ENCODE results near the gene SDHAF4.
"Not testable (repeated sequence)": the region's sequence is repeated elsewhere in the genome, so short reads cannot be mapped to it uniquely, and the experiment has no call there.

SDHAF4 gene

DNA sequence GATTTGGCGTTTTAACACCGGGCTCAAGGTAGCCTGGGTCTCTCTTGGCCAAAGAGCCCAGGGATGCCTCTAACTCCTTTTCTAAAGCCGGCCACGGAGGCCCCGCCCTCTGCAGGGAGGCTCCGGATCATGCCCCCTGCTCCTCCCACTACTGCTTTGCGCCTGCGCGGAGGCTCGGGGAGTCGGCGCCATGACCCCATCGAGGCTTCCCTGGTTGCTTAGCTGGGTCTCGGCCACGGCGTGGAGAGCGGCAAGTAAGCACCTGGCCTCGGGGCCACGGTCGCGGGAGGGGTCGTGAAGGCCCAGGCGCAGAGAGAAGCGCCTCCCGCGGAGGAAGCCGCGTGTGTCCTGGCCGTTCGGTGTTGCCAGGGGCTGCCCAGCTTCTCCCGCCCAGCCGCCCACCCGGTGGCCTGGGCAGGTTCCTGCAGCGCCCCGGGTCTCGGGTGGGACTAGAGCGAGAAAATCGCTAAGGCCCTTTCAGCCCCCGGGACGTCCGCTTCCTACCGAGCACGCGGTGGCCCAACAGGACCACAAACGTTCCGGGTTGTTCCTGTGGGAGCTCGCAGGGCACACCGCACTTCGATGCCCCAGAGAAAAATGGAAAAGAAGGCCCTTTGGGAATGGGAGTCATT, at the start of gene SDHAF4:
SDHAF4 (plus strand) TSS at position 180 of the 632 bp plus-strand sequence; CDS start at position 191, 11 bp downstream.
- DNase-seq: peak; percentile 86 to 95

DNA sequence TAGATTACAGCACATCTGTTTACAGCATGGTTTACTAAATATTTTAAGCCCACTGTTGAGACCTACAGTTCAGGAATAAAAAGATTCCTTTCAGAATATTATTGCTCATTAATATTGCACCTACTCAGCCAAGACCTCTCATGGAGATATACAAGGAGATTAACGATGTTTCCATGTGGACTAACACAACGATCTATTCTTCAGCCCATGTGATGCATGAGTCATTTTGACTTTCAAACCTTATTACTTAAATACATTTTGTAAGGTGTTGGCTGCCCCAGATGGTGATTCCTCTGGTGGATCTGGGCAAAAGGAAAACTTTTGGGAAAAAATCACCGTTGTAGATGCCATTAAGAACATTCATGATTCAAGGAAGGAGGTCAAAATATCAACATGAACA, 48.0 kb upstream of the SDHAF4 start:
- DNase-seq: no peak

DNA sequence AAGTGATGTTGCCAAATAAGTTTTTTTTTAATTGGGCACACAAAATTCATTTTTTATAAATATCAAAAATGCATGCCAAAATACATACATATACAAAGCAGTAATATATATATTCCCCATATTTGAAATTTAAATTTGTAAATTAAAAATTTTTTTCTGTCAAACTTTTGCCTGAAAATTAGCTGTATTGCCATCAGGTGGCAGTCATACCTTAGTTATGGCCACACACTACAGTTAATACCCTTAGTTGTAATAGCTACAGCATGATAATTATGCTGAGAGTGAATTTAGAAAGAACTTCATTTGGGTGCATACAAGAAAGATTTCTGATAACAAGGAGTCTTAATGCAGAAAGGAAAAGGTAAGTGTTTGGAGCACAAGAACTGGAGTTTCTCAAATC, 46.2 kb upstream of the SDHAF4 start:
- DNase-seq: peak in 1 of 2 experiments; percentile 31

DNA sequence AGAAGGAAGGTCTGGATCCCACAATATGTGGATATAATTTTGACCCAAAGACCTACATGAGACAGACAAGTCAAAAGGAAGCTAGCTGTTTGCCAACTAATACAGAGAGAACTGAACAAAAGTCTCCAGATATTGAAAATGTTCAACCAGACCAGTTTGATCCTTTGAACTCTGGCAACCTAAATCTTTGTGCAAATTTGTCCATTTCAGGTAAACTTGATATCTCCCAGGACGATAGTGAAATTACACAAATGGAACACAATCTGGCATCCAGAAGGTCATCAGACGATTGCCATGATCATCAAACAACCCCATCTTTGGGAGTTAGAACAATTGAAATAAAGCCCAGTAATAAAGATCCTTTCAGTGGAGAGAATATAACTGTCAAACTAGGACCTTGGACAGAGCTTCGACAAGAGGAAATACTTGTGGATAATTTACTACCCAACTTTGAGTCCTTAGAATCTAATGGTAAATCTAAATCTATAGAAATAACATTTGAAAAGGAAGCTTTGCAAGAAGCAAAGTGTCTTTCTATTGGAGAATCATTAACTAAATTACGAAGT, 41.9 kb upstream of the SDHAF4 start:
- DNase-seq: no peak

DNA sequence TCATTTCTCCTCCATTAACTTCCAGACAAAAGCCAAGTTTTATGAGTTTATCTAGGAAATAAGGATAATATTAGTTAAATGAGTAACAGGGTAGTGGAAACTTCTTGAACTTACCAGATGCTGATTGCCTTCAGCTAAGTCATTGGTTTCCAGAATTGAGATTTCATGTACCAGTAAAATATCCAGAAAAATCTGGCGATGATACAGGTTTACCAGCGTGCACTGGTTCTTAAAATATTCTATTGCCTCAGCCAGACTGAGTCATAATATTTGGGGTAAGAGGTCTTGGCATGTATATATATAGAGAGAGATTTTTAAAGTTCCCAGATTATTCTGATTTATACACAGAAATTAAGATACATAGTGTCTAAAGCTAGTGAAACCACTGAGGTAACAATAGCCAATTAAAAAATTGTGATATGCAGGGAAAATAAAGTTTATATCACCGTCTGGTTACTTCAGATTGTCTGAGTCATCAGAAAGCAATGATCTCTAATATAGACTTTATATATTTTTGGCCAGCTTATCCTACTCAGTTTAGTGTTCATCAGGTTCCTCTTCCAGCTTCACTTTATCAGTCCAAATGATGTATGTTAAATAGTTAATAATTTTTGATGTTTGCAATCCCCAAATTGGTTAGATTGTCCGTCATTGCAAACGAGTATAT, 39.5 kb upstream of the SDHAF4 start:
- DNase-seq: no peak

DNA sequence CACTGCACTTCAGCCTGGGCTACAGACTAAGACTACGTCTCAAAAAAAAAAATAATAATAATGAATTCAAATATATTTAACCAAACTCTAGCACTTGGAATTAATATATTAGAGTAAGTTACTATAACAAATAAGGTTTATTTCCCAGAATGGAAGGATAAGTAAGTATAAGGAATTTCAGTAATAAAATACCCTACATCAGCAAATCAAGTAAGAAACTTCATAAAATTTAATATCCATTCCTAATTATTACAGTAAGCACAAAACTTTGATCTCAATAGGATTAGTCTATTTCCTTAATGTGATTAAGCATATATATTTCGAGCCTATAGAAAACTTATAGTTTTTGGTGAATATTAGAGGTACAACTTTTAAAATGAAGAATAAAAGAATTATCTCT, 36.7 kb upstream of the SDHAF4 start:
- no peak for DNase-seq

DNA sequence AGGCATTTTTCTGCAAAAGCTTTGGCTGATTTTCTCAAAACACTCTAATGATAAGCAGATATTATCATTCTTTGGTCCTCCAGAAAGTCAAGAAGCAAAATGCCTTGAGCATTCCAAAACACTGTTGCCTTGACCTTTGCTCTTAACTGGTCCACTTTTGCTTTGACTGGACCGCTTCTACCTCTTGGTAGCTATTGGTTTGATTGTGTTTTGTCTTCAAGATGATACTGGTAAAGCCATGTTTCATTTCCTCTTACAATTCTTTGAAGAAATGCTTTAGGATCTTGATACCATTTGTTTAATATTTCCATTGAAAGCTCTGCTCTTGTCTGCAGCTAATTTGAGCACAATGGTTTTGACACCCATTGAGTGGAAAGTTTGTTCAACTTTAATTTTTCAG, 35.6 kb upstream of the SDHAF4 start:
- no peak for DNase-seq

DNA sequence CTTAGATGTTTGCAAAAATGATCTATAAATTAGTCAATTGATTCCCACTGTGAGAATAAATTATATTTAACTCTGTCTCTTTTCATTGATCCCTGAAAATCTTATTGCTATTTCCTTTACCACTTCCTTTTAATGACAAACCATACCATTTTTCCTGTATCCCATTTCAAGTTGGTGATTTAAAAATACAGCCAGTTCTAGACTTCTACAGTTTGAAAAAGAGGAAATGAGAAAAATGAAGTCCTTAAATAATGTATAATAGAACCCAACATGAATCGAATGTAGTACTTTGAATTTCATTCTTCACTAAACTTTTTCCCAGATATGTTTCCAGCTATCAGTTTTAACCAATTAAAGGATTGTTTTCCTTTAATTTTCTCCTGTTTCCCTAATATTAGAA, 29.5 kb upstream of the SDHAF4 start:
- no peak for DNase-seq

DNA sequence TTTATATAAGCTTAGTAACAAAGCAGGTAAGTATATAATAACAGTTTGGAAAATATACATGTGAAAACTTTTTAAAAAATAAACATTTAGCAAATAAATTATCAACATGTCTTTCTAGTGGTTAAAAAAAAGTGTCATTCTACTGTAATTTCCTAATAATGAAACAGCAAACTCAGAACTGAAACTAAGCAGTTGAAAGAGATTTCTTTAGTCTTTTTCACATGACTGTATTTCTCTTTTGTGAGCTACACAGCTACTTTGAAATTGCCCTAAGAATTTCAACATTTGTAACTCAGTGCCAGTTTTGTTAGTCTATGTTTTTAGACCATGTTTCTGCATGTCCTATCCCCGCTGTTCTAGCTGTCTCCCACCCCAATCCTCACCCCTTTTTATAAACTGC, 28.4 kb upstream of the SDHAF4 start:
- DNase-seq: no peak

DNA sequence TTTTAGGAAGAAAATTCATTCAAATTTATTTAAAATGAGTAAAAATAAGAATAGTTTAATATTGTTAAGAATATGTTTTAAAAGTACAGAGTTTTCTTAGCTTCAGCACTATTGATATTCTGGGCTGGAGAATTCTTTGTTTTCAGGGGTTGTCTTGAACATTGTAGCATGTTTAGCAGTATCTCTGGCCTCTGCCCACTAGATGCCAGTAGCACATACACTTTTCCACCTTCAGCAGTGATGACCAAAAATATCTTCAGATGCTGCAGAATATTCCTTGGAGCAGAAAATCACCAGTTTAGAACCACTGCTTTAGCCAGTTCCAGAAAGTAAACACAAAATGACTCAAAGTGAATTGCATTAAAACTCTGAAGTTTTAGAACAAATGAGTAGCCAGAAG, 19.4 kb upstream of the SDHAF4 start:
- peak in 1 of 2 experiments; percentile 48 for DNase-seq

DNA sequence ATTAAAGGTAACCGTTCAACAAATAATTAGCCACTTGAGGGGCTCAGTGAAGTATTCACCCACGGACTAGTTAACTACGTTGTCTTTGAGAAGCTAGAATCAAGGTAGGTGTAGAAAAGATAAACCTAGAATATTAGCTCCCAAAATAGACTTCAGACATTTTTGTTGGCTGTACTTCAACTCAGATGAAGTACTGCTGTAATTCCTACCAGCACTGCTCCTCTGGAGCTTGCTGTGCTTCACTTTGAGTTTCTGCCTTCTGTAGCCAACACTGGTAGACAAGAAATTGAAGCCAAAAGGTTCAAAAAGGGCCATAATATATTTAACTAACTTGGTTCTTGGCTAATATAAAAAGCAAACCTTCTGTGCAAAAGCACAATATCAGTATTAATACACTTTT, 18.8 kb upstream of the SDHAF4 start:
- no peak for DNase-seq

DNA sequence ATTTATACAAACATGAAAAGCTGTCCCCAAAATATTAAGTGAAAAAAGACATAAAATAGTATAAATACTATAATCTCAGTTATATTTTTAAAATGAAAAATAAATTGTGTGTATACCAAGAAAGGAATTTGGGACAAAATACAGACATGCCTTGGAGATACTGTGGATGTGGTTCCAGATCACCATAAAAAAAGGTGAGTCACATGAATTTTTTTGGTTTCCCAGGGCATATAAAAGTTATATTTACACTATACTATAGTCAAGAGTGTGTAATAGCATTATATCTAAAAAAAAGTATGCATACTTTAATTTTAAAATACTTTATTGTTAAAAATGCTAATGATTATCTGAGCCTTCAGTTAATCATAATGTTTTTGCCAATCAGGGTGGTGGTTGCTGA, 17.4 kb upstream of the SDHAF4 start:
- no peak for DNase-seq

DNA sequence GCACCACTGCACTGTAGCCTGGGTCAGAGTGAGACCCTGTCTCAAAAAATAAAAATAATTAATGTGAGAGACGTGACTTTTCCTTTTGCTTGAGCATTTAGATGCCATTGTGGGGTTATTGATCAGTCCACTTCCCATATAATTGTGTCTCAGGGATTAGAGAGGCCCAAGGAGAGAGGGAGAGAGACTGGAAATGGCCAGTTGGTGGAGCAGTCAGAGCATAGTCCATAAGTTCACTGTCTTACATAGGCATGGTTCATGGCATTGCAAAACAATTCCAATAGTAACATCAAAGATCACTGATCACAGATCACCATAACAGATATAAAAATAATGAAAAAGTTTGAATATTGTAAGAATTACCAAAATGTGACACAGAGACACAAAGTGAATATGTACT, 15.2 kb upstream of the SDHAF4 start:
- no peak for DNase-seq

DNA sequence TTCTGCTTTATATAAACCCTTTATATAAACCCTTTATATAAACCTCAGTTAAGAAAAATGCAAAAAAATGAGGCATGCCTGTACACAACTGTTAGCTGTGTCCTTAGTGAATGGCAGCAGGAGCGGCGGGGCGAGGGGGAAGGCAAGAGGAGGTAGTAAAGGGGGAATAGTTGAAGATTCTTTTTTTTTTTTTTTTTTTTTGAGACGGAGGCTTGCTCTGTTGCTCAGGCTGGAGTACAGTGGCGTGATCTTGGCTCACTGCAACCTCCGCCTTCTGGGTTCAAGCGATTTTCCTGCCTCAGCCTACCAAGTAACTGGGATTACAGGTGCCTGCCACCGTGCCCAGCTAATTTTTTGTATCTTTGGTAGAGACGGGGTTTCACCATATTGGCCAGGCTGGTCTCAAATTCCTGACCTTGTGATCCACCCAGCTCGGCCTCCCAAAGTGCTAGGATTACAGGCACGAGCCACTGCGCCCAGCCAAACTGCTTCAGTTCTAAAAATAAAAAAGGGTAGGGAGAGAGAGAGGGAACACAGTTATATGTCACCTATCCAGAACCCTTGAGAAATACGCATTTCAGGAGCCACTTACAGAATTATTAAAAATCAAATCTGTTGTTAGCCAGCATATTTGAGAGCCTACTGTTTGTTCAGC, 14.3 kb upstream of the SDHAF4 start:
- DNase-seq: not testable (repeated sequence)

DNA sequence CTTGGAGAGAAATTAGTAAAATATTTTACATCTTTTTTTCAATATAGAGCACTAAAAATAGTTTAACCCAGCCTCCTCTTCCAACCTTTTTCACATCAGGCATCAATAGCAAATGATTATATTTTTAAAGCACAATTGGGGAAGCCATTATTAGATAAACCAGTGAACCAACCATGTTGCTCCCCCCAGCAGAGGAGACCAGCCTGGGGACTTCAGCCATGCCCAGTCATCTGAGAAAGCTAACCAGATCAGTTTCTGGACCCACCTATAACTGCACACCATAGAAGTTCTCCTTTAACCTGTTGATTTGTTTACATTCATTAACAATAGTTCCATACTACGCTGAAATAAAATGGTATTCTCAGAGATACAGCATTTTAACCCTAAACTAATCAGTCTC, 13.8 kb upstream of the SDHAF4 start:
- DNase-seq: no peak

DNA sequence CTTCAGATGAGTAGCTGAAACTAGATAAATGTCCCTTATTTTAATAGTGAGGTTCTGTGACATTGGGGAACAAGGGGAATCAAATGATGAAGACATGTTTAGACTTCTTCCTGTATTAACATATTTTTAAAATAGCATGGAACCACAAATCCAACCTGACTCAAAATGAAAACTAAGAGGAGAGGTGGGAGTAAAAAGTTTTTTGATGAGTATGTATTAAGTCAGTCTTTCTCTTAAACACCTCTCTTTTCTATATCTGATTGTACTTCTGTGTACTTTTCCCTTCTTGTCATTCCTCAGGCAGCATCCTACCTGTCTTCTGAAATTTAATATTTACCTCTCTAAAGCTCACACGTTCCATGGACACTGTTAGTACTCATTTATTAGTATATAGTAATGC, 8.7 kb upstream of the SDHAF4 start:
- no peak for DNase-seq

DNA sequence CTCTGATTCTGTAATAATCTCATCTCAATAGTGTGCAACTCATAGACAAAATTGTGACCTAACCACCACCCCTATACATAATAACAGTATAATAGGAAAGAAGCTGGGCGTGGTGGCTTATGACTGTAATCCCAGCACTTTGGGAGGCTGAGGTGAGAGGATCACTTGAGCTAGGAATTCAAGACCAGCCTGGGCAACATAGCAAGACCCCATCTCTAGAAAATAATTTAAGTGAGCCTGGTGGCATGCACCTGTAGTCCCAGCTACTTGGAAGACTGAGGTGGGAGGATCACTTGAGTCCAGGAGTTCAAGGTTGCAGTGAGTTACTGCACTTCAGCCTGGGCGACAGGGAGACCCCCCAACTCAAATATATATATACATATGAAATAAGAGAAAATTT, 4.3 kb upstream of the SDHAF4 start:
- not testable (repeated sequence) for DNase-seq

DNA sequence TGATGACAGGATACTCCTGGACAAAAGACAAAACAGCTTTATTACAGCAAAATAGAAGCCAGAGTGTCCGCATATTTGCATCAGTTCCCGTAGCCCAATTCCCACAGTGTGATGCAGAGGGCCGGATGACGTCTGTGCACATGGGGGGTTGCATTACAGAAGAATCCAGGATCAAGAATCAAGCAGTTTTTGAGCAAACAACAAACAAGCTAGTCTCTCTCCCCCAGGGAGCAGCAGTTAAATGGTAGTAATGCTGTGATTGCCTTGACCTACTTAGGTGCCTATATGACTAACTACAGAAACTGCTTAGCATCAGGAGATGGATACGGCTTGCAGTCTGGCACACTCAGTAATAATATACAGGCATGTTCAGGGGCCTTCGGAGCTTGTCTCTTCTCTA, 3.2 kb upstream of the SDHAF4 start:
- DNase-seq: no peak

DNA sequence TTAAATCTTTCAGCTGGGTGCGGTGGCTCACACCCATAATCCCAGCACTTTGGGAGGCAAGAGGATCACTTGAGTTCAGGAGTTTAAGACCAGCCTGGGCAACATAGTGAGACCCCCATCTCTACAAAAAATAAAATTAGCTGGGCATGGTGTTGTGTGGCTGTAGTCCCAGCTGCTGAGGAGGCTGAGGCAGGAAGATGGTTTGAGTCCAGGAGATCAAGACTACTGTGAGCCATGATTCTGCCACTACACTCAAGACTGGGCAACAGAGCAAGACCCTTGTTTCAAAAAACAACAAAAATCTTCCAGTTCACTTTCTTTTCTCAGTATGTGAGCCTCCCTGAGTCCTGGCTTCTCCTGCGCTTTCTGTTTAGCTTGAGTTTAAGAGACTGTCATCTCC, 7.9 kb downstream of the SDHAF4 start:
- no peak for DNase-seq

DNA sequence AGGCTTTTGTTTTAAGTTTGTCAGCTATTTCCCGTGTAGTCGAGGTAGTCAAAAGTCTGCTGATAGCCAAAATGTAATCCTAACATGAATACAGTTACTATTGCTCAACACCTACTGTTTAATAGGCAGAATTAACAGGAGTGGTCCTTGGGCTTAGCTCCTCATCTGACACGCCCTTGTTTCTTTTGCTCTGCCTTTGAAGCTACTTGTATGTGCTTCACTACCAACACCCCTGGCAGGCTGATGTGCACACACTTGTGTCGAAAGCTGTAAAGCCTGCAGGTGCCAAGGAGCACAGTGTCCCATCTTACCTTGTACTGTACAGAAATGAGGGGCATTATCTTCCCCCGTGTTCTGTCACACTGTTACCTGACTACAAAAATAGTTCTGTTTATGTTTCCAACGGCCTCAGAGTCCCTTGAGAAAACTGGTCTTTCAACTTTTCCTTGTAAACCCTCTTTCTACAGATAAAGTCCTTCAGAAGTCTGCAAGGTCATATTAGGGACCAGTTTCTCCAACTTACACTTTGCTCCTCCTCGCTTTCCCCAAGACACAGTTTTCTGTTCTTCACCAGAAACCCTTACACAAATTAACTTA, 9.3 kb downstream of the SDHAF4 start:
- DNase-seq: peak in 1 of 2 experiments; percentile 8

DNA sequence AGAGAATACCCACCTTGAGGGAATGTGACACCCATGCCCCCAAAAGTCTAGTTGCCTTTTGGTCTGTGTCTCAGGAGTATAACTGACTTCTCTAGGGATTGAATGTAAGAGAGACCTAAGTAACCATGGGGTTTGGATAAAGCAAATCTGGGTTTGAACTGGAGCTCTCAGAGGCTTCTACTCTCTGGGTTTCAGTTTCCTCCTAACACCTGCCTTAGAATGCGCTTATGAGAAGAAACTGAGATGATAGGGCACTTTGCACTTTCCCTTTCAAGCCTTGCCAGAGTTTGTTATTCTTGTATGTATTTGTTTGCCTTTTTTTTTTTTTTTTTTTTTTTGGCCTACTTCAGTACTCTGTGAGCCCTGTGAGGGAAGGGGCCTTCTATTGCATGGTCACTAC, 19.4 kb downstream of the SDHAF4 start:
- no peak for DNase-seq

DNA sequence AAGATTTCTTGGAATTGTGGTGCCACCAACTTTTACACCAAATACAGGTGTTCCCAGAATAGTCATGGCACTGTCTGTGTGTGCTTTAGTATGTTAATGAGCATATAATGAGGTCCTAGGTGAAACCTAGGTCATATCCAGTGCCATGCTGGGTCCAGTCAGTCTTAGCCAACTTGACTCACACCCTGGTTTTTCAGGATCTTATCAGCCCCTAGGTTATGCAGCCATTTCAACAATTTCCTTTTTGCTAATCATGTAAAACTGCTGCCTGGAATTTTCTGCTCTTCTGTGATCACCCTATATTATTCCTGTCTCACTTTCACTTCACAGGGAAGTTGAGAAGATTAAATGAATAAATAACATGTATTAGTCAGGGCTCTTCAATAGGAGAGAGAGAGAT, 23.7 kb downstream of the SDHAF4 start:
- no peak for DNase-seq

DNA sequence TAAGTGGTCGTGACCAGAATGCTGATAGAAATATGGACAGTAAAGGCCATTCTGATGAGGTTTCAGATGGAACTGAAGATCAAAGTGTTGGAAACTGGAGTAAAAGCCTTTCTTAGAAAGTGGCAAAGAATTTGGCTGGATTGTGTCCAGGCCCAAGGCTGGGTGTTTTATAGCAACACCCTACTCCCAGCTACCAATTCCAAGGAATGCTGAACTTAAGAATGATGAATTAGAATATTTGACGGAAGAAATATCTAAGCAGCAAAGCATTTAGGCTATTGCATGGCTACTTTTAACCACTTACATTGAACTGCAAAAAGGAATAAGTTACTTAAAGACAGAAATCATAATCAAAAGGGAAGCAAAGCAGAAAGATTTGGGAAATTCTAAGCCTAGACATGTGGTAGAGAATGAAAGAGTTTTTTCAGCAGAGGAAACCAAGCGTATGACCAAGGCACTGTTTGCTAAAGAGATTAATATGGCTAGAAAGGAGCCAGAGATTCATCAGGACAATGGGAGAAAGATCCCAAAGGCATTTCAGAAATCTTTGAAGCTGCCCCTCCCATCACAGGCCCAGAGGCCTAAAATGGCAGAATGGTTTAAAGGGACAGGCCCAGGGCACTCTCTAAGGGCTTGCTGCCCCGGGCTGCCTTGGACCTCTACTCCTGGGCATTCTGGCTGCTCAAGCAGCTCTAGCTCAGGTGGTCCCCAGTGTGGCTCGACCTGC, 25.8 kb downstream of the SDHAF4 start:
- no peak for DNase-seq
